Measurements from ENCODE around the gene CCDC80. TPM values are rescaled to one million over a fixed set of nuclear protein-coding genes. Genes with fewer than 3 reads are reported as not detected.
A peak's percentile ranks its signal among the peaks of the same experiment; 100 is the strongest.

Gene CCDC80
- total RNA-seq, 3 donors from 2014 or later = 5.9 to 58.7 (median 53.2) TPM

- DNase-seq (peak in 1 of 3 donors; percentile 36), ATAC-seq (peak; percentile 50)
- TF ChIP-seq CTCF (IDR thresholded peaks at IDR 0.05) = no peak
- no peaks in the 10 kb centered on the region for H3K9me3 ChIP-seq
- H3K36me3 ChIP-seq (ENCODE audit: low read depth) = no peaks in the 10 kb centered on the region
- H3K4me1 ChIP-seq (ENCODE audit: low read depth) = no peaks in the 10 kb centered on the region
- no peak overlapping the region for H3K4me3 ChIP-seq
- intact Hi-C loops (cut with DNase I, micrococcal nuclease) = no loop called here
These were observed 5.3 kb downstream of the CCDC80 start for GRCh38 chr3:112635674-112636073.

GRCh38 chr3:112634786-112635541 lies 6.0 kb downstream of the CCDC80 start:
- H3K4me1 ChIP-seq (ENCODE audit: low read depth) = no peaks in the 10 kb centered on the region
- DNase-seq (no peak), ATAC-seq (no peak)
- no peaks in the 10 kb centered on the region for H3K36me3 ChIP-seq (ENCODE audit: low read depth)
- H3K9me3 ChIP-seq = no peaks in the 10 kb centered on the region
- intact Hi-C loops (cut with DNase I, micrococcal nuclease) = no loop called here
- TF ChIP-seq CTCF (IDR thresholded peaks at IDR 0.05) = no peak
- H3K4me3 ChIP-seq = no peak overlapping the region

GRCh38 chr3:112633757-112634156 lies 7.2 kb downstream of the CCDC80 start:
- no peak for ATAC-seq
- no peaks in the 10 kb centered on the region for H3K4me1 ChIP-seq (ENCODE audit: low read depth)
- intact Hi-C loops (cut with DNase I, micrococcal nuclease) = no loop called here

GRCh38 chr3:112633191-112633590 lies 7.8 kb downstream of the CCDC80 start:
- no peaks in the 10 kb centered on the region for H3K4me1 ChIP-seq (ENCODE audit: low read depth)
- DNase-seq (no peak), ATAC-seq (no peak)
- intact Hi-C loops (cut with DNase I, micrococcal nuclease) = no loop called here
- H3K36me3 ChIP-seq (ENCODE audit: low read depth) = no peaks in the 10 kb centered on the region
- no peak for TF ChIP-seq CTCF (IDR thresholded peaks at IDR 0.05)
- no peak overlapping the region for H3K4me3 ChIP-seq
- no peaks in the 10 kb centered on the region for H3K9me3 ChIP-seq

More at GRCh38 chr3:112633757-112634156, 7.2 kb downstream of the CCDC80 start:
- Histone ChIP-seq H3K4me3 (no peak overlapping the region), H3K9me3 (no peaks in the 10 kb centered on the region), H3K36me3 (ENCODE audit: low read depth) (no peaks in the 10 kb centered on the region)
- no peak for DNase-seq
- TF ChIP-seq CTCF (IDR thresholded peaks at IDR 0.05) = no peak

GRCh38 chr3:112632596-112632995 lies 8.3 kb downstream of the CCDC80 start:
- H3K4me3 ChIP-seq = no peak overlapping the region
- intact Hi-C loops (cut with DNase I, micrococcal nuclease) = no loop called here
- DNase-seq (no peak), ATAC-seq (no peak)
- no peaks in the 10 kb centered on the region for H3K9me3 ChIP-seq
- TF ChIP-seq CTCF (IDR thresholded peaks at IDR 0.05) = no peak
- H3K36me3 ChIP-seq (ENCODE audit: low read depth) = no peaks in the 10 kb centered on the region
- H3K4me1 ChIP-seq (ENCODE audit: low read depth) = no peaks in the 10 kb centered on the region
